Osteoblast (primary cell): ENCODE results near the gene GCNT4. TPM values are rescaled to one million over a fixed set of nuclear protein-coding genes. Genes with fewer than 3 reads are reported as not detected.
"Not testable (repeated sequence)": the region's sequence is repeated elsewhere in the genome, so short reads cannot be mapped to it uniquely, and the experiment has no call there.

Experiments
- DNase-seq: peaks from one replicate; pipeline ENCODE4 v3.0.0; 2011; ENCODE audit warnings: low spot score, mixed read lengths; ENCODE audit not compliant: insufficient read length; ENCODE audit errors: missing footprints
- H2AFZ ChIP-seq: 2 replicates; pipeline ENCODE4 v1.6.0; 2011; ENCODE audit warnings: mild to moderate bottlenecking, low read length
- H3K27ac ChIP-seq: 2 replicates; pipeline ENCODE4 v1.5.1; 2011; ENCODE audit warnings: mild to moderate bottlenecking, low read depth, low read length, moderate library complexity
- H3K27me3 ChIP-seq: 2 replicates; pipeline ENCODE4 v1.6.0; 2012; ENCODE audit warnings: mild to moderate bottlenecking, control low read depth, inconsistent platforms, low read length, moderate library complexity; ENCODE audit not compliant: insufficient read depth
- H3K36me3 ChIP-seq: 2 replicates; pipeline ENCODE4 v1.5.1; 2011; ENCODE audit warnings: mild to moderate bottlenecking, low read length, control low read depth, moderate library complexity; ENCODE audit not compliant: insufficient read depth
- H3K4me1 ChIP-seq: 2 replicates; pipeline ENCODE4 v1.5.1; 2011; ENCODE audit warnings: mild to moderate bottlenecking, low read length, control low read depth, moderate library complexity; ENCODE audit not compliant: insufficient read depth
- H3K4me2 ChIP-seq: 2 replicates; pipeline ENCODE4 v1.6.0; 2011; ENCODE audit warnings: mild to moderate bottlenecking, low read length; ENCODE audit not compliant: insufficient read depth
- H3K4me3 ChIP-seq: fragments of 200-600 bp; sonication (generic); 3 replicates; pipeline ENCODE4 v1.5.1; 2012; ENCODE audit warnings: mild to moderate bottlenecking, low read length, inconsistent platforms; ENCODE audit not compliant: insufficient read depth
- H3K79me2 ChIP-seq: 2 replicates; pipeline ENCODE4 v1.6.0; 2012; ENCODE audit warnings: mild to moderate bottlenecking, low read length, control low read depth, inconsistent platforms; ENCODE audit not compliant: insufficient read depth
- H3K9me3 ChIP-seq: 2 replicates; pipeline ENCODE4 v1.5.1; 2011; ENCODE audit warnings: low read depth, low read length, control low read depth
- H4K20me1 ChIP-seq: 2 replicates; pipeline ENCODE4 v1.6.0; 2012; ENCODE audit warnings: mild to moderate bottlenecking, low read length, control low read depth; ENCODE audit not compliant: insufficient read depth
- CTCF ChIP-seq: IDR thresholded peaks from 2 replicates; pipeline ENCODE4 v1.5.1; 2011; ENCODE audit warnings: mild to moderate bottlenecking, low read depth, low read length, moderate library complexity; ENCODE audit errors: extremely low read depth
- total RNA-seq: library from RNA; depleted of rRNA; stranded (reverse); fragments of >200 nt; gene quantifications from 2 replicates; pipeline ENCODE4 v1.2.3, GENCODE V29; 2012

The GCNT4 gene
- 2.5 and 2.7 TPM in 2 replicates for total RNA-seq

GRCh38 chr5:75052192-75053053, at the start of gene GCNT4:
TSS of gene GCNT4 (minus strand) at chr5:75052558. CDS start at chr5:75030037, 22,521 bp downstream.
- H3K27ac ChIP-seq: peak within 1 kb of the TSS; percentile 43
- H3K9me3 ChIP-seq: no peaks in the 10 kb centered on the region
- DNase-seq: peak; percentile 83
- H3K27me3 ChIP-seq: no peaks in the 10 kb centered on the region
- H3K4me3 ChIP-seq: peak within 1 kb of the TSS; percentile 77
- no peak for TF ChIP-seq CTCF
- H3K79me2 ChIP-seq: no peaks in the 10 kb centered on the region
- H3K36me3 ChIP-seq: no peaks in the 10 kb centered on the region
- H4K20me1 ChIP-seq: no peaks in the 10 kb centered on the region
- peaks cover 20% of the 10 kb centered on the region for H3K4me1 ChIP-seq
- peak within 1 kb of the TSS; percentile 98 for H2AFZ ChIP-seq
- peak within 1 kb of the TSS; percentile 95 for H3K4me2 ChIP-seq

GRCh38 chr5:75095956-75096355, 43.6 kb upstream of the GCNT4 start:
- DNase-seq, H3K79me2 ChIP-seq, H3K27ac ChIP-seq: not testable (repeated sequence)

GRCh38 chr5:75091597-75091996, 39.2 kb upstream of the GCNT4 start:
- Histone ChIP-seq H3K27ac (no peak overlapping the region), H3K4me3 (no peak overlapping the region), H3K4me1 (no peaks in the 10 kb centered on the region), H3K27me3 (no peaks in the 10 kb centered on the region), H2AFZ (no peak overlapping the region), H3K9me3 (no peaks in the 10 kb centered on the region), H3K79me2 (no peaks in the 10 kb centered on the region), H3K36me3 (no peaks in the 10 kb centered on the region), H3K4me2 (no peak overlapping the region), H4K20me1 (no peaks in the 10 kb centered on the region)
- no peak for TF ChIP-seq CTCF
- no peak for DNase-seq

More at GRCh38 chr5:75095956-75096355, 43.6 kb upstream of the GCNT4 start:
- not testable (repeated sequence) for H3K4me1 ChIP-seq, H3K4me2 ChIP-seq, H2AFZ ChIP-seq, H3K4me3 ChIP-seq, H3K27me3 ChIP-seq, H3K36me3 ChIP-seq, H4K20me1 ChIP-seq, H3K9me3 ChIP-seq

- Histone ChIP-seq H3K4me3 (no peak overlapping the region), H3K4me2 (no peak overlapping the region), H3K4me1 (no peaks in the 10 kb centered on the region), H3K79me2 (no peaks in the 10 kb centered on the region), H3K27ac (no peak overlapping the region), H3K9me3 (no peaks in the 10 kb centered on the region), H4K20me1 (no peaks in the 10 kb centered on the region), H3K27me3 (no peaks in the 10 kb centered on the region), H2AFZ (no peak overlapping the region), H3K36me3 (no peaks in the 10 kb centered on the region)
- no peak for DNase-seq
- TF ChIP-seq CTCF: no peak
These were observed 37.3 kb upstream of the GCNT4 start for GRCh38 chr5:75089662-75090061.
